SK-N-SH treated with all-trans-retinoic acid at 6 μM for 48 hours (cell line): ENCODE measurements around the gene FRMD4A.

Source experiments
- ATAC-seq: fragments of 200-7000 bp; cut with Tn5 transposase; 3 replicates; pipeline ENCODE4 v1.9.1; 2020; ENCODE audit warnings: mild to moderate bottlenecking, moderate library complexity
- ARNTL ChIP-seq: fragments of 450-650 bp; formaldehyde crosslinking; IDR thresholded peaks from 2 replicates; pipeline ENCODE4 v1.5.0; 2020; ENCODE audit warnings: low read depth, mild to moderate bottlenecking, moderate library complexity, borderline replicate concordance
- BACH2 ChIP-seq: fragments of 250-450 bp; sonication (Bioruptor Pico); IDR thresholded peaks from 2 replicates; pipeline ENCODE4 v1.9.0; 2021; ENCODE audit warnings: mild to moderate bottlenecking, borderline replicate concordance
- CREB5 ChIP-seq: fragments of 250-450 bp; sonication (Bioruptor Pico); IDR thresholded peaks from 2 replicates; pipeline ENCODE4 v1.5.1; 2020; ENCODE audit warnings: low read depth, mild to moderate bottlenecking, moderate library complexity
- CSDC2 ChIP-seq: fragments of 250-450 bp; sonication (Bioruptor Pico); IDR thresholded peaks from 2 replicates; pipeline ENCODE4 v1.5.0; 2020; ENCODE audit warnings: mild to moderate bottlenecking, moderate library complexity
- CSRNP3 ChIP-seq: fragments of 250-450 bp; sonication (Bioruptor Pico); IDR thresholded peaks from 2 replicates; pipeline ENCODE4 v1.5.1; 2021; ENCODE audit warnings: mild to moderate bottlenecking, moderate library complexity
- ESRRG ChIP-seq: fragments of 250-450 bp; sonication (Bioruptor Pico); IDR thresholded peaks from 2 replicates; pipeline ENCODE4 v1.6.1; 2021; ENCODE audit warnings: mild to moderate bottlenecking
- GLIS3 ChIP-seq: fragments of 250-450 bp; sonication (Bioruptor Pico); IDR thresholded peaks from 2 replicates; pipeline ENCODE4 v1.5.0; 2020; ENCODE audit warnings: mild to moderate bottlenecking, moderate library complexity
- ISL1 ChIP-seq: fragments of 250-450 bp; sonication (Bioruptor Pico); IDR thresholded peaks from 2 replicates; pipeline ENCODE4 v2.1.2; 2022; ENCODE audit warnings: mild to moderate bottlenecking, moderate library complexity
- OSR1 ChIP-seq: fragments of 250-450 bp; sonication (Bioruptor Pico); IDR thresholded peaks from 2 replicates; pipeline ENCODE4 v1.8.0; 2022; ENCODE audit warnings: moderate library complexity, mild to moderate bottlenecking, inconsistent platforms
- PATZ1 ChIP-seq: fragments of 250-450 bp; sonication (Bioruptor Pico); IDR thresholded peaks from 2 replicates; pipeline ENCODE4 v1.8.0; 2020; ENCODE audit warnings: mild to moderate bottlenecking, moderate library complexity, borderline replicate concordance
- POU6F1 ChIP-seq: fragments of 250-450 bp; sonication (Bioruptor Pico); IDR thresholded peaks from 2 replicates; pipeline ENCODE4 v1.8.0; 2021; ENCODE audit warnings: low read depth, mild to moderate bottlenecking, moderate library complexity, borderline replicate concordance
- PPARA ChIP-seq: fragments of 250-450 bp; sonication (Bioruptor Pico); IDR thresholded peaks from 2 replicates; pipeline ENCODE4 v1.5.0; 2020; ENCODE audit warnings: mild to moderate bottlenecking, borderline replicate concordance
- RARB ChIP-seq: fragments of 250-450 bp; sonication (Bioruptor Pico); IDR thresholded peaks from 2 replicates; pipeline ENCODE4 v1.8.0; 2021; ENCODE audit warnings: mild to moderate bottlenecking, moderate library complexity
- TCF4 ChIP-seq: fragments of 250-450 bp; sonication (Bioruptor Pico); IDR thresholded peaks from 2 replicates; pipeline ENCODE4 v1.8.0; 2021; ENCODE audit warnings: mild to moderate bottlenecking, moderate library complexity, borderline replicate concordance
- TOX ChIP-seq: fragments of 250-450 bp; sonication (Bioruptor Pico); IDR thresholded peaks from 2 replicates; pipeline ENCODE4 v1.8.0; 2021; ENCODE audit warnings: mild to moderate bottlenecking, moderate library complexity, borderline replicate concordance
- TSHZ2 ChIP-seq: fragments of 250-450 bp; sonication (Bioruptor Pico); IDR thresholded peaks from 2 replicates; pipeline ENCODE4 v1.5.0; 2020; ENCODE audit warnings: mild to moderate bottlenecking, moderate library complexity
- ZC3H10 ChIP-seq: fragments of 250-450 bp; sonication (Bioruptor Pico); IDR thresholded peaks from 2 replicates; pipeline ENCODE4 v1.5.1; 2021; ENCODE audit warnings: mild to moderate bottlenecking, moderate library complexity
- ZFP3 ChIP-seq: fragments of 250-450 bp; sonication (Bioruptor Pico); IDR thresholded peaks from 2 replicates; pipeline ENCODE4 v1.5.0; 2020; ENCODE audit warnings: mild to moderate bottlenecking, moderate library complexity
- ZNF565 ChIP-seq: fragments of 450-650 bp; formaldehyde crosslinking; conservative IDR thresholded peaks from 2 replicates; pipeline ENCODE4 v1.5.0; 2020; ENCODE audit warnings: low read depth, mild to moderate bottlenecking, moderate library complexity
- ZNF70 ChIP-seq: fragments of 450-650 bp; formaldehyde crosslinking; IDR thresholded peaks from 2 replicates; pipeline ENCODE4 v1.5.0; 2020; ENCODE audit warnings: mild to moderate bottlenecking, moderate library complexity
- ZNF8 ChIP-seq: fragments of 450-650 bp; formaldehyde crosslinking; IDR thresholded peaks from 2 replicates; pipeline ENCODE4 v1.5.0; 2020; ENCODE audit warnings: mild to moderate bottlenecking, moderate library complexity

The FRMD4A gene

GRCh38 chr10:14211610-14212009 is 119.1 kb downstream of the FRMD4A start:
- TF ChIP-seq GLIS3 (CRISPR knock-in tag), result no peak
- TF ChIP-seq ZFP3 (CRISPR knock-in tag), result no peak
- no peak for TF ChIP-seq ESRRG
- TF ChIP-seq RARB (CRISPR knock-in tag), result no peak
- no peak for TF ChIP-seq PPARA (CRISPR knock-in tag)
- no peak for TF ChIP-seq POU6F1
- no peak for TF ChIP-seq ZC3H10 (CRISPR knock-in tag)
- TF ChIP-seq ZNF8, result no peak
- no peak for TF ChIP-seq ARNTL (CRISPR knock-in tag)
- no peak for TF ChIP-seq ZNF565 (CRISPR knock-in tag)
- TF ChIP-seq CREB5 (CRISPR knock-in tag), result no peak
- ATAC-seq, result no peak

GRCh38 chr10:14208231-14208630 is 122.5 kb downstream of the FRMD4A start:
- ATAC-seq, result no peak
- TF ChIP-seq ZNF8 (no peak), ZFP3 (CRISPR knock-in tag) (no peak), ZNF565 (CRISPR knock-in tag) (no peak), CSDC2 (CRISPR knock-in tag) (no peak), ISL1 (CRISPR knock-in tag) (no peak), TCF4 (CRISPR knock-in tag) (no peak), ARNTL (CRISPR knock-in tag) (no peak), TOX (CRISPR knock-in tag) (no peak), RARB (CRISPR knock-in tag) (no peak), ESRRG (no peak), BACH2 (CRISPR knock-in tag) (no peak), CSRNP3 (CRISPR knock-in tag) (no peak), ZC3H10 (CRISPR knock-in tag) (no peak), TSHZ2 (CRISPR knock-in tag) (no peak), CREB5 (CRISPR knock-in tag) (no peak), ZNF70 (CRISPR knock-in tag) (no peak), PATZ1 (CRISPR knock-in tag) (no peak)
- TF ChIP-seq, all 23 proteins: peak for 0

GRCh38 chr10:14205233-14205632 is 125.5 kb downstream of the FRMD4A start:
- no peak for ATAC-seq
- TF ChIP-seq ISL1 (CRISPR knock-in tag) (no peak), CSDC2 (CRISPR knock-in tag) (no peak), GLIS3 (CRISPR knock-in tag) (no peak), PATZ1 (CRISPR knock-in tag) (no peak), ZC3H10 (CRISPR knock-in tag) (no peak), CSRNP3 (CRISPR knock-in tag) (no peak), ZFP3 (CRISPR knock-in tag) (no peak), OSR1 (no peak)
